ENCODE measurements around the gene NDRG4. TPM values are rescaled to one million over a fixed set of nuclear protein-coding genes. Genes with fewer than 3 reads are reported as not detected.
A peak's percentile ranks its signal among the peaks of the same experiment; 100 is the strongest.

The NDRG4 gene
- total RNA-seq, 1 donor from 2014 or later = 677 TPM

- Mint-ChIP-seq H3K4me3 (ENCODE audit: unreplicated experiment) (peak overlapping the region; percentile 99), H3K36me3 (ENCODE audit: unreplicated experiment) (no peaks in the 10 kb centered on the region), H3K27ac (ENCODE audit: unreplicated experiment) (peak overlapping the region; percentile 95), H3K4me1 (ENCODE audit: low read depth, unreplicated experiment) (peaks cover 16% of the 10 kb centered on the region), H3K9me3 (ENCODE audit: unreplicated experiment) (peaks cover 14% of the 10 kb centered on the region), H3K27me3 (ENCODE audit: unreplicated experiment) (peaks cover 14% of the 10 kb centered on the region)
- TF ChIP-seq, protein P1, sequence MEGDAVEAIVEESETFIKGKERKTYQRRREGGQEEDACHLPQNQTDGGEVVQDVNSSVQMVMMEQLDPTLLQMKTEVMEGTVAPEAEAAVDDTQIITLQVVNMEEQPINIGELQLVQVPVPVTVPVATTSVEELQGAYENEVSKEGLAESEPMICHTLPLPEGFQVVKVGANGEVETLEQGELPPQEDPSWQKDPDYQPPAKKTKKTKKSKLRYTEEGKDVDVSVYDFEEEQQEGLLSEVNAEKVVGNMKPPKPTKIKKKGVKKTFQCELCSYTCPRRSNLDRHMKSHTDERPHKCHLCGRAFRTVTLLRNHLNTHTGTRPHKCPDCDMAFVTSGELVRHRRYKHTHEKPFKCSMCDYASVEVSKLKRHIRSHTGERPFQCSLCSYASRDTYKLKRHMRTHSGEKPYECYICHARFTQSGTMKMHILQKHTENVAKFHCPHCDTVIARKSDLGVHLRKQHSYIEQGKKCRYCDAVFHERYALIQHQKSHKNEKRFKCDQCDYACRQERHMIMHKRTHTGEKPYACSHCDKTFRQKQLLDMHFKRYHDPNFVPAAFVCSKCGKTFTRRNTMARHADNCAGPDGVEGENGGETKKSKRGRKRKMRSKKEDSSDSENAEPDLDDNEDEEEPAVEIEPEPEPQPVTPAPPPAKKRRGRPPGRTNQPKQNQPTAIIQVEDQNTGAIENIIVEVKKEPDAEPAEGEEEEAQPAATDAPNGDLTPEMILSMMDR (IDR thresholded peaks at IDR 0.05; ENCODE audit: partially characterized antibody, unreplicated experiment) = no peak
- peak; percentile 91 for DNase-seq
These were observed 1.5 kb downstream of the NDRG4 start for GRCh38 chr16:58501242-58502131.

DNA sequence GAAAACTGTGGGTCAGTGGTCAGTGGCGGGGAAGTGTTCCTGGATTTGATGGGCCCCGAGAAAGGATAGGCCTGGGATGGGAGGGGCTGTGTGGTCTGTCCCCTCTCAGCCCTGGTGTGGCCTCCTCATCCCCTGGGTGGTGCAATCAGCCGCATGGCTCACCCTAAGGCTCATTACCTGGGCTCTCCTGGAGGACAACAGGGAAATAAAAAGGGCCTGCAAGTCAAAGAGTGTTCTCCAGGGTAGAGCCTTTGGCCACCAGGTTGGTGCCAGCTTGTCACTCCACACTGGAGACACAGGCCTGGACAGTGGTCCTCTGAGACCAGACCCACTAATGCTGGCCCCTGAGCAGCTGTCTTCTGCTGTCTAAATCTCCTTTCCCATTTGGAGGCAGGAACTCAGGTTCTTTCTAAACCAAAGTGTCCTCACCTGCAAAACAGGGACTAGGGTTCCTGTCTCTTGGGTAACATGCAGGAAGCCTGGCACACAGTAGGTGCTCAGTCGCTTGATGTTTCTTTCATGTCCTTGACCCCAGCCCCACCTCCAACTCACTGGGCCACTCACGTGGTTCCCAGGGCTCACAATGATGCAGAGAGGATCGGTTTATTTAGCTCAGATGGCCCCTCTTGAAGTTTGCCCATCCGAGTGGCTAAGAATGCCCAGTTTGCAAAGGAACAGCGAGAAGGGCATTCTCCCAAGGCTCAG lies 2.4 kb downstream of the NDRG4 start:
- no peak for DNase-seq
- TF ChIP-seq, protein P1 (IDR thresholded peaks at IDR 0.05; ENCODE audit: partially characterized antibody, unreplicated experiment) = no peak
- H3K9me3 Mint-ChIP-seq (ENCODE audit: unreplicated experiment) = peaks cover 13% of the 10 kb centered on the region
- H3K36me3 Mint-ChIP-seq (ENCODE audit: unreplicated experiment) = no peaks in the 10 kb centered on the region
- H3K27me3 Mint-ChIP-seq (ENCODE audit: unreplicated experiment) = peaks cover 11% of the 10 kb centered on the region
- peak overlapping the region; percentile 59 for H3K27ac Mint-ChIP-seq (ENCODE audit: unreplicated experiment)
- H3K4me1 Mint-ChIP-seq (ENCODE audit: low read depth, unreplicated experiment) = peaks cover 12% of the 10 kb centered on the region
- H3K4me3 Mint-ChIP-seq (ENCODE audit: unreplicated experiment) = peak overlapping the region; percentile 99

GRCh38 chr16:58503166-58503862 lies 3.4 kb downstream of the NDRG4 start:
- TF ChIP-seq, protein P1 (IDR thresholded peaks at IDR 0.05; ENCODE audit: partially characterized antibody, unreplicated experiment) = no peak
- Mint-ChIP-seq H3K27ac (ENCODE audit: unreplicated experiment) (no peak overlapping the region), H3K27me3 (ENCODE audit: unreplicated experiment) (peaks cover 11% of the 10 kb centered on the region), H3K4me1 (ENCODE audit: low read depth, unreplicated experiment) (peaks cover 12% of the 10 kb centered on the region), H3K9me3 (ENCODE audit: unreplicated experiment) (peaks cover 13% of the 10 kb centered on the region), H3K36me3 (ENCODE audit: unreplicated experiment) (no peaks in the 10 kb centered on the region), H3K4me3 (ENCODE audit: unreplicated experiment) (peak overlapping the region; percentile 99)
- no peak for DNase-seq

DNA sequence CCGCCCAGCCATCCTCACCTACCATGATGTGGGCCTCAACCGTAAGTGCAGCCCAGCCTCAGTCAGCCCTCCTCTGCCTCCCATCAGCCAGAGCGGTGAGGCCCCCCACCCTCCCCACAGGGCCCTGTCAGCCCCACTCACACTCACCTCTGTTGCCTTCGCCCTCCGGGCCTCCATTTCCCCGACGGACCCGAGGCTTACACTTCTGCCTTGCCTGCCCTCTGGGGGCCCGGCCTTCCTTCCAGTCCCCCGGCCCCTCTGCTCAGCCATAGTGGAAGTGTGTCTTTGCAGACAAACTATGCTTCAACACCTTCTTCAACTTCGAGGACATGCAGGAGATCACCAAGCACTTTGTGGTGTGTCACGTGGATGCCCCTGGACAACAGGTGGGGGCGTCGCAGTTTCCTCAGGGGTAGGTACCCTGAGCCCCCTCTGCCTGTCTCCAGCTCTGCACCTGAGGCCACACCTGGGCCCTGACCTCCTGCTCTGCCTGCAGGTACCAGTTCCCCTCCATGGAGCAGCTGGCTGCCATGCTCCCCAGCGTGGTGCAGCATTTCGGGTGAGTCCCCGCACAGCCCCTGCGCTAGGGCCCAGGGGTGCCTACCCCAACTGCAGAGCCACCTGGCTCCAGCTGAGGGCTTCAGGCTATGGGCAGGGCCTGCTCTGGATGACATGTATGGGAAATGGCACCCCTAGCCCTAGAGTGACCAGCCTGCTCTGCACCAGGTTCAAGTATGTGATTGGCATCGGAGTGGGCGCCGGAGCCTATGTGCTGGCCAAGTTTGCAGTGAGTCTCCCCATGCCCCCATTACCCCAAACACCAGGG lies 4.1 kb downstream of the NDRG4 start:
- Mint-ChIP-seq H3K27me3 (ENCODE audit: unreplicated experiment) (peaks cover 11% of the 10 kb centered on the region), H3K27ac (ENCODE audit: unreplicated experiment) (no peak overlapping the region), H3K36me3 (ENCODE audit: unreplicated experiment) (no peaks in the 10 kb centered on the region), H3K4me3 (ENCODE audit: unreplicated experiment) (no peak overlapping the region), H3K4me1 (ENCODE audit: low read depth, unreplicated experiment) (peaks cover 12% of the 10 kb centered on the region), H3K9me3 (ENCODE audit: unreplicated experiment) (peaks cover 13% of the 10 kb centered on the region)
- TF ChIP-seq, protein P1 (IDR thresholded peaks at IDR 0.05; ENCODE audit: partially characterized antibody, unreplicated experiment) = no peak
- DNase-seq = no peak

Measured in glutamatergic neuron (in vitro differentiated cells).